KBM-7 (cell line): ENCODE data around the gene CELSR1.
"Not testable (repeated sequence)": the region's sequence is repeated elsewhere in the genome, so short reads cannot be mapped to it uniquely, and the experiment has no call there.

ENCODE experiments used
- DNase-seq: peaks from one replicate; pipeline ENCODE4 v3.0.0-alpha.2; 2015
- in situ Hi-C: fragments of 300-500 bp; cut with MboI; formaldehyde crosslinking; loops from 2 replicates; pipeline ENCODE4 v1.14.3; 2020; ENCODE audit warnings: low sequenced_read_pairs, low pct_unique_long_range_greater_than_20kb, mixed read lengths

CELSR1 gene

GRCh38 chr22:46315976-46316375 is 221.4 kb downstream of the CELSR1 start:
- no peak for DNase-seq
- in situ Hi-C loops: no loop called here

GRCh38 chr22:46312848-46313247 is 224.6 kb downstream of the CELSR1 start:
- DNase-seq, in situ Hi-C loops: not testable (repeated sequence)

- in situ Hi-C loops: no loop called here
- no peak for DNase-seq
These were observed 225.4 kb downstream of the CELSR1 start for GRCh38 chr22:46312056-46312455.
